GM23248 (cell line): ENCODE results near the gene KIF6. TPM values are rescaled to one million over a fixed set of nuclear protein-coding genes. Genes with fewer than 3 reads are reported as not detected.

Source experiments
- DNase-seq: peaks from one replicate; pipeline ENCODE4 v3.0.0-alpha.2; 2015
- H2AFZ ChIP-seq: fragments of 200-600 bp; sonication (generic); 2 replicates; pipeline ENCODE4 v1.6.1; 2016; ENCODE audit warnings: antibody characterized with exemption
- H3F3A ChIP-seq: fragments of 200-600 bp; sonication (generic); 2 replicates; pipeline ENCODE4 v1.6.1; 2016; ENCODE audit warnings: mild to moderate bottlenecking, antibody characterized with exemption, mixed run types; ENCODE audit not compliant: insufficient read depth
- H3K27ac ChIP-seq: fragments of 200-600 bp; sonication (generic); 2 replicates; pipeline ENCODE4 v1.5.1; 2016; ENCODE audit warnings: mild to moderate bottlenecking
- H3K27me3 ChIP-seq: fragments of 200-600 bp; sonication (generic); replicated peaks from 2 replicates; pipeline ENCODE4 v1.6.1; 2016; ENCODE audit warnings: mild to moderate bottlenecking; ENCODE audit not compliant: insufficient read depth
- H3K36me3 ChIP-seq: fragments of 200-600 bp; sonication (generic); 2 replicates; pipeline ENCODE4 v1.6.1; 2016; ENCODE audit warnings: low read depth, mild to moderate bottlenecking
- H3K4me1 ChIP-seq: fragments of 200-600 bp; sonication (generic); 2 replicates; pipeline ENCODE4 v1.6.1; 2016; ENCODE audit warnings: mild to moderate bottlenecking; ENCODE audit not compliant: insufficient read depth
- H3K4me2 ChIP-seq: fragments of 200-600 bp; sonication (generic); one replicate; pipeline ENCODE4 v1.6.1; 2016; ENCODE audit warnings: mild to moderate bottlenecking; ENCODE audit not compliant: unreplicated experiment
- H3K4me3 ChIP-seq: fragments of 200-600 bp; sonication (generic); 2 replicates; pipeline ENCODE4 v1.5.1; 2016; ENCODE audit warnings: mild to moderate bottlenecking
- H3K79me2 ChIP-seq: fragments of 200-600 bp; sonication (generic); 2 replicates; pipeline ENCODE4 v1.6.1; 2016; ENCODE audit warnings: mild to moderate bottlenecking; ENCODE audit not compliant: insufficient read depth
- H3K9ac ChIP-seq: fragments of 200-600 bp; sonication (generic); 2 replicates; pipeline ENCODE4 v1.6.1; 2016; ENCODE audit warnings: mild to moderate bottlenecking
- H3K9me2 ChIP-seq: fragments of 200-600 bp; sonication (generic); 2 replicates; pipeline ENCODE4 v1.6.1; 2016; ENCODE audit warnings: mixed run types, mild to moderate bottlenecking, moderate library complexity; ENCODE audit not compliant: insufficient read depth
- H3K9me3 ChIP-seq: fragments of 200-600 bp; sonication (generic); one replicate; pipeline ENCODE4 v1.6.1; 2017; ENCODE audit warnings: low read depth
- H4K20me1 ChIP-seq: fragments of 200-600 bp; sonication (generic); 2 replicates; pipeline ENCODE4 v1.6.0; 2016; ENCODE audit not compliant: insufficient read depth
- EZH2 ChIP-seq: fragments of 200-600 bp; sonication (generic); IDR thresholded peaks from 2 replicates; pipeline ENCODE4 v1.6.1; 2018; ENCODE audit warnings: antibody characterized with exemption, mild to moderate bottlenecking; ENCODE audit not compliant: insufficient read depth, poor library complexity, severe bottlenecking
- EZH2phosphoT487 ChIP-seq: fragments of 200-600 bp; sonication (generic); IDR thresholded peaks from 2 replicates; pipeline ENCODE4 v1.6.1; 2018; ENCODE audit warnings: antibody characterized with exemption, moderate library complexity, mild to moderate bottlenecking, low read depth; ENCODE audit not compliant: insufficient read depth
- WGBS, 2 experiments: methylation state at CpG; one replicate each; pipeline ENCODE4 v1.1.6; 2015 to 2017; ENCODE audit warnings: low lambda C conversion rate in 2 of 2, low coverage in 1 of 2; ENCODE audit errors: missing lambda C conversion rate in 2 of 2; 5-methylcytosine and 5-hydroxymethylcytosine counted together
- in situ Hi-C: fragments of 300-500 bp; cut with MboI; formaldehyde crosslinking; loops from 2 replicates; pipeline ENCODE4 v1.15.0; 2020
- polyA plus RNA-seq: library from polyadenylated mRNA; unstranded; fragments of >200 nt; fragmentation: Nextera tagmentation; extraction: Ambion mirVana; gene quantifications from 2 replicates; pipeline ENCODE4 v1.2.1, GENCODE V29; 2016
- total RNA-seq: library from RNA; depleted of rRNA; stranded (reverse); fragments of >200 nt; shearing (Covaris generic); gene quantifications from 2 replicates; pipeline ENCODE4 v1.2.3, GENCODE V29; 2014

KIF6 gene
- total and polyA plus RNA-seq, 2 experiments from 2014 or later = 0.22 to 0.91 TPM

- in situ Hi-C loops = no loop called here
- peaks cover 6% of the 10 kb centered on the region for H3F3A ChIP-seq
- peak overlapping the region; percentile 42 for H3K4me2 ChIP-seq
- H3K4me1 ChIP-seq = peaks cover 12% of the 10 kb centered on the region
- no peaks in the 10 kb centered on the region for H3K9me2 ChIP-seq
- H3K27me3 ChIP-seq = no peaks in the 10 kb centered on the region
- H4K20me1 ChIP-seq = no peaks in the 10 kb centered on the region
- TF ChIP-seq EZH2phosphoT487 (no peak), EZH2 (no peak)
- peak overlapping the region; percentile 74 for H2AFZ ChIP-seq
- no peak overlapping the region for H3K4me3 ChIP-seq
- H3K9me3 ChIP-seq = no peaks in the 10 kb centered on the region
- peak overlapping the region; percentile 62 for H3K27ac ChIP-seq
- DNase-seq = peak; percentile 88
- no peaks in the 10 kb centered on the region for H3K36me3 ChIP-seq
- WGBS, 2 experiments = 1 to 6% methylated on average over 7 of the region's 7 CpGs
- no peaks in the 10 kb centered on the region for H3K79me2 ChIP-seq
- peak overlapping the region; percentile 23; the same call in 1 of the 2 replicates for H3K9ac ChIP-seq
Observed at GRCh38 chr6:39402239-39402751, 322.9 kb downstream of the KIF6 start.

- 98 to 100% methylated on average over 3 of the region's 3 CpGs for WGBS, 2 experiments
- Histone ChIP-seq H3K36me3 (no peaks in the 10 kb centered on the region), H3K4me2 (no peak overlapping the region), H3K9me3 (no peaks in the 10 kb centered on the region), H3K79me2 (no peaks in the 10 kb centered on the region), H3K4me1 (peaks cover 12% of the 10 kb centered on the region), H3K27me3 (no peaks in the 10 kb centered on the region), H3K27ac (no peak overlapping the region), H4K20me1 (no peaks in the 10 kb centered on the region), H3K9me2 (no peaks in the 10 kb centered on the region), H3K9ac (no peak overlapping the region), H2AFZ (no peak overlapping the region), H3K4me3 (no peak overlapping the region), H3F3A (peaks cover 6% of the 10 kb centered on the region)
- TF ChIP-seq EZH2phosphoT487 = no peak
- DNase-seq = no peak
- in situ Hi-C loops = no loop called here
Observed at GRCh38 chr6:39401376-39401775, 323.8 kb downstream of the KIF6 start.

DNA sequence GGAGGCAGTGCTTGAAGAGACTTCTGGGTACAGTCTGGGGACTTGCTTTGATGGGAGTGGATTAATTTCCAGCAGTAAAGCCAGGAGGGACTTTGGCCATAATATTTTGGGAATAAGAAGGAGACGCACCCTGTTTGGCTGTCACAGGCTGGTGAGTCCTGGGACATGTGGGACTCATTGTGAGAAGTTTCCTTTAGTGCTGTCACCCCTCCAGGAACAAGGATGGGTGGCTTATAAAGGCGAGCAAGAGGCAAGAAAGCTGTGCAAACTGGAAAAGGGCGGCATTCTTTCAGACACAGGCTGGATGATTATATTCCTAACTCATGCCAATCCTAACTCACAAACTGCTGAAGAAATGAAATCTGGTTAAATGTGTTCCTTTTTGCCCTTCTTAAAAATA, 325.2 kb downstream of the KIF6 start:
- H3K4me1 ChIP-seq = peaks cover 12% of the 10 kb centered on the region
- no peaks in the 10 kb centered on the region for H3K79me2 ChIP-seq
- no peak overlapping the region for H3K4me3 ChIP-seq
- no peak overlapping the region for H2AFZ ChIP-seq
- H3K4me2 ChIP-seq = no peak overlapping the region
- H3K27me3 ChIP-seq = no peaks in the 10 kb centered on the region
- DNase-seq = no peak
- no peak overlapping the region for H3K27ac ChIP-seq
- TF ChIP-seq EZH2 = no peak
- no peak for TF ChIP-seq EZH2phosphoT487
- no peaks in the 10 kb centered on the region for H3K9me2 ChIP-seq
- H3F3A ChIP-seq = peaks cover 6% of the 10 kb centered on the region
- no peak overlapping the region for H3K9ac ChIP-seq
- no peaks in the 10 kb centered on the region for H3K9me3 ChIP-seq
- in situ Hi-C loops = no loop called here
- 53% methylated on average over 3 of the region's 3 CpGs for whole genome bisulfite sequencing, 2 experiments
- H4K20me1 ChIP-seq = no peaks in the 10 kb centered on the region
- no peaks in the 10 kb centered on the region for H3K36me3 ChIP-seq

DNA sequence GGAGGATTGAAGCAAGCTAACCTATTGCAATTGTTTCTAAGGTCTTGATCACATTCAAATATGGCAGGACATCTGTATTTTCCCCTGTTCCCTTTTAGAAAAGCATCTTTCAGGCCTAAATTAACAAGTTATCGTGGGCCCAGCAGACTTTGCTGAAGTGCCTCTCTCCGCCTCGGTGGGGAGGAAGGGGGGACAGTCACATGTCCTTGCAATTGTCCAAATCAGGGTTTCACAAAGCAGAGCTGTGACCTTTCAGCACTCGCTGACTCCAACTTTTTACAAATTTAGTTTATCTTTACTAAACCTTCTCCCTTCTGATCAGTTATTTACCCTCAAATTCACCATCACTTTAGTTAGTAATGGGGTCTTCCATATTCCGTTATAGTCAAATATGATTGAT, 328.4 kb downstream of the KIF6 start:
- no peak overlapping the region for H3K4me3 ChIP-seq
- no peaks in the 10 kb centered on the region for H3F3A ChIP-seq
- H3K9me3 ChIP-seq = no peaks in the 10 kb centered on the region
- no peak overlapping the region for H3K9ac ChIP-seq
- no peaks in the 10 kb centered on the region for H3K79me2 ChIP-seq
- no peak overlapping the region for H3K27ac ChIP-seq
- H2AFZ ChIP-seq = no peak overlapping the region
- no peaks in the 10 kb centered on the region for H3K9me2 ChIP-seq
- no peaks in the 10 kb centered on the region for H4K20me1 ChIP-seq
- no peak overlapping the region for H3K4me2 ChIP-seq
- TF ChIP-seq EZH2phosphoT487 (no peak), EZH2 (no peak)
- 82 to 86% methylated on average over 5 of the region's 5 CpGs for WGBS, 2 experiments
- no peaks in the 10 kb centered on the region for H3K27me3 ChIP-seq
- in situ Hi-C loops = no loop called here
- H3K4me1 ChIP-seq = peaks cover 3% of the 10 kb centered on the region; the same call in 1 of the 2 replicates
- DNase-seq = no peak
- H3K36me3 ChIP-seq = no peaks in the 10 kb centered on the region

DNA sequence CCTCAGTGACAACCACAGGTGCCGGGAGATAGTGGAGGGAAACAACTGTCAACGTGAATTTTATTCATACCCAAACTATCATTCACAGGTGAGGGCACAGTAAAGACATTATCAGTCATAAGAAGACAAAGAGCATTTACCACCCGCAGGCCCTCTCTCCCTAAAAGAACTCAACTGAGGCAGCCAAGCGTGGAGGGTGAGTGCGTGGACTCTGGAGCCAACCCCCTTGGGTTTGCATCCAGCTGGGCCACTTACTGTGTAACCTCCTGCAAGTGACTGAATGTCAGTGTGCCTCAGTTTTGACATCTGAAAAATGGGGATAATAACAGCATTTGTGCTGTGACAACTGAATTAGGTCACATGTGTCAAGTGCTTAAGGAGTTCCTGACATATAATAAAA, 332.1 kb downstream of the KIF6 start:
- no peak overlapping the region for H3K4me2 ChIP-seq
- no peaks in the 10 kb centered on the region for H3K4me1 ChIP-seq
- in situ Hi-C loops = no loop called here
- DNase-seq = no peak
- H3K27me3 ChIP-seq = no peaks in the 10 kb centered on the region
- TF ChIP-seq EZH2phosphoT487 (no peak), EZH2 (no peak)
- no peaks in the 10 kb centered on the region for H4K20me1 ChIP-seq
- H3K9me3 ChIP-seq = no peaks in the 10 kb centered on the region
- H3K36me3 ChIP-seq = no peaks in the 10 kb centered on the region
- 94 to 99% methylated on average over 5 of the region's 5 CpGs for WGBS, 2 experiments
- no peaks in the 10 kb centered on the region for H3K79me2 ChIP-seq
- H3K27ac ChIP-seq = no peak overlapping the region
- no peaks in the 10 kb centered on the region for H3K9me2 ChIP-seq
- H3K9ac ChIP-seq = no peak overlapping the region
- no peak overlapping the region for H2AFZ ChIP-seq
- no peak overlapping the region for H3K4me3 ChIP-seq
- no peaks in the 10 kb centered on the region for H3F3A ChIP-seq
